Activated CD8-positive, alpha-beta memory T cell treated with anti-CD3 and anti-CD28 coated beads for 48 hours (primary cell): ENCODE results near the gene JAKMIP1.

ENCODE experiments used
- DNase-seq, 3 experiments: peaks; one replicate each; pipeline ENCODE4 v3.0.0-alpha.2; 2020; ENCODE audit warnings: low read depth in 2 of 3, low spot score in 2 of 3

Gene JAKMIP1

DNA sequence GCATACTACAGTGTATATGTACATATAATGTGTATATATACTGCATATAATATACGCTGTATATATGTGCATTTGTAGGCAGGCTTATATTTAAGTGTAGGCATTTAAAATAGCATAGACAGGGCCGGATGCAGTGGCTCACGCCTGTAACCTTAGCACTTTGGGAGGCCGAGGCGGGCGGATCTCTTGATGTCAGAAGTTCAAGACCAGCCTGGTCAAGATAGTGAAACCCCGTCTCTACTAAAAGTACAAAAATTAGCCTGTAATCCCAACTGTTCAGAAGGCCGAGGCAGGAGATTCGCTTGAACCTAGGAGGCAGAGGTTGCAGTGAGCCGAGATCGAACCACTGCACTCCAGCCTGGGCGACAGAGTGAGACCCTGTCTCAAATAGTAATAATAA lies 78.4 kb downstream of the JAKMIP1 start:
- no peak for DNase-seq

DNA sequence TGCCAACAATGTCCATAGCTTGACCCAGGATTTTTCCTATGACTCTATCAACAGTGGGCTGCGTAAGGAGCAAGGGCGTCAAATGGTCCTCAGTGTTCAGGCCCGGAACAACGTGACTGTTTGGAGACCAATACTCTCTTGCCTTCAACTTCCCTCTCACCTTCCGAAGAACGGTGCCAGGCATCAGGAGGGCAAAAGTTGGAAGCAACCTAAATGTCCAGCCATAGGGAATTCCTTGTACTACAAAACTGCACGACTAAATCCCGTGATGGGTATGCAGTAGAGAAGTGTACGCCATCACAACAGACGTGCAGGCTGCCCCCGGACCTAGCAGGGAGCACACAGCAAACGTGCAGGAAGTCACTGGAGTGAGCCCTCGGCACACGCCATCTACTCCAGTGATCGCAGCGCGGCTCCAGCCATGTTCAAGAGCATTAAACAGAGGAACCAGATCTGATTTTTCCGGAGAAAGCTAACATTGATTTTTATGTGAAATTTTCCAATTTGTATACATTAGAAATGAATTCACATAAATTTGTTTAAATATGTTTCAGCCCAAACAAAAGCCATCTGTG lies 79.0 kb downstream of the JAKMIP1 start:
- no peak for DNase-seq

DNA sequence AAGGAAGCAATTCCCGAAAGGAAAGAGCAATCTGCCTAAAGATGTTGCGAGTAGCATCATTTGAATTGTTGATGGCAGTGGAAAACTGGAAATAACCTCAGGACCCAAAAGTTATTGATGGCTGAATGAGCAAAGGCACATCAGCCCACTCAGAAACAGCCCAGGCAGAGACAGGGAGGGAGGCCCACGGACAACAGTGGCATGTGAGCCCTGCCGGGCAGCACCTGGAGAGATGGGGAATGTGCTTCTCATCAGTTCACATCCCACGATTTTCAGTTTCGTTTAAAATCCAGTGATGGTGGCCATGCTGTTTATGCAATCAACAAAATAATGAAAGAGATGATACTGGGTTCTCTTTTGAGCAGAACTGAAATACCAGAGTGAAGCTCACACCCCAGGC lies 80.0 kb downstream of the JAKMIP1 start:
- DNase-seq: no peak

DNA sequence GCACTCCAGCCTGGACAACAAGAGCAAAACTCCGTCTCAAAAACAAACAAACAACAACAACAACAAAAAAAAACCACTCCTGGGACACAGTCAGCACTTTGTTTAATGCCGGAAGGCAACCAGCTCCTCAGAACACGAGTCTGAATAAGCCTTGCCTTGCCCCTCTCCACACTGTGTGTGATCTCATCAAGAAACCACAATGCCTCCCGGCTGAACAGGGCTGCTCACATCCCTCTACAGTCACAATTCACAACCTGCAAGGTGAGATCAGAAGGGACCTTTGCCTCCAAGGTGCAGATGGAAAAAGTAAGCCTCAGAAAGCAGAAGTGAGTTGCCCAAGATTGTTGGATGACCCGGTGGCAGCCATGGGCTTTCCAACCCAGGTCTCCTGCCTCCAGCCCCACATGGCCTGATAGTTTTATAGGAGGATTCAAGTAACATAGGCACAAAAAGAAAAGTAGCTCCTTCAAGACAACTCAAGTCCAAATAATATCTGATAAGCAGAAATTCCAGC lies 80.8 kb downstream of the JAKMIP1 start:
- no peak for DNase-seq

DNA sequence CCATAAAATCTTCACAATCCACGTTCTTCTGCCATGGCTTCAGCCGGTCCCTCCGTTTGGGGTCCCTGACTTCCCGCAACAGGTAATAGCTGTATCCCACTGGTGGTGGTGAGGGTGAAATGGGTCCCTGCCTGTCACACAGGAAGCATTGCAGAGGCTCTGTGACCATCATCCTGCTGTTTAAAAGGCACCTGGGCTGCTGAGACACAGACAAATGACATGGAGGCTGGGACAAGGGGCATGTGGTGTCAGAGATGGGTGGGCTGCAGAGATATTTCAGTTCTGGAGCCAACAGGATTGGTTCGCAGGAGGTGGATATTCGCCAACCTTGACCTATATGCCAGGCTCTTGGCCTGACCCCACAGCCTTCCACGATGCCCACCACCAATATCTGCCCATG lies 82.1 kb downstream of the JAKMIP1 start:
- no peak for DNase-seq

DNA sequence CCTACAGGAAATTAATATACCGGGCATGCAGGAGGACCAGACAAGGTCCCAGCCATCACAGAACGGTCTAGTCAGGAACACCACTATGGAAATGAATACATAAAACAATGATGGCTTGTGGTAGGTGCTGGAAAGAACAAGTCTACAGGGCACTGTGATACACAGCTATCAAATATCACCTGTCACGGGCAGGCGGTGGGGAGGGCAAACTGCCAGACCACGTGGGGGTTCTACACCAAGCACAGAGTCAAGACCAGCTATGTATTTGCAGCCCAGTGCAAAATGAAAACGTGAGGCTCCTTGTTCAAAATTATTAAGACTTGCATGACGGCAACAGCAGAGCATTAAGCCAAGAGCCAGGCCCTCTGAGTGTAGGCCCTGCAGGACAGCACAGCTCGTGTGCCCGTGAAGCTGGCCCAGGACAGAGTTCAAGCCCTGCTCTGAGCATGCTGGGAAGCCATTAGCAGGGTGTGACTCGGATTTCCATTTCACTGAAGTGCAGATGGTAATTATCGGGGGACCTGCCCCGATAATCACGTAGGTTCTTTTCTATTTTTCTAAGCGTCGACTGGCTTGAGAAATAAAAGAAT lies 83.6 kb downstream of the JAKMIP1 start:
- no peak for DNase-seq

DNA sequence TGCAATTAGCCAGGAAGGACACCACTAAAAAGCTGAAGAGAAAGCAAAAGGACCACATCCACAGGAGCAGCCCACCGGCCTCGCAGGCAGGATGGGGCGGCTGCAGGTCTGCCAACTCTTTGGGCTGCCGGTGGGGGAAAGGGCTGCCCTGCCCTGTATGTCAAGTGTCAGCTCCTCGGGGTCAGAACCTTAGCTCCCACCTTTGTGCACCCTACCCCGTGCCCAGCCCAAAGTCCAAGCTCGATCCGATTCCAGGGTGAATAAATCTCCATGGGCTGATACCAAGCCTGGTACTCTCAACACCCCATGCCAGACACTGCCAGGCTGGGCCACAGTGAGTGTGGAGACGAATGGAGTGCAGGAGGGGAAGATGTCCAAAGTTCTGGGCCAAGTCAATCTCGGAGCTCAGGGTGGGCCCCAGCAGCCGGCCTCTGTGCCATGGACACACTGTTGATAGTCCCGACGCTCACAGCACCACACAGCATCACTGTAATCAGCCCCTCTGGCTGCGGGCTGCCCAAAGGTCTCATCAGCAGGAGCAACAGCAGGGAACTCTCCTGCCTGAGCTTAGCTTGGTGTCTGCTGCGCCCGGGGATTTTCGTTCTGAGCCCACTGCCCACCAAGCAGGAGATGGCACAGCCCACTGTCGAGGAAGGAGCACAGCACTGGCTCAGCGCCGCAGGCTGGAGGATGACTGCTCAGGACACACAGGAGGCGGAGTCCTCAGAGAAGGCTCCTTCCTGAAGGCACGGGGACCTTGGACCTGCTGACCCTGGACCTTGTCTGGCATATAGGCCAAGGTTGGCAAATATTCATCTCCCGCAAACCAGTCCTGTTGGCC lies 84.4 kb downstream of the JAKMIP1 start:
- DNase-seq: no peak

DNA sequence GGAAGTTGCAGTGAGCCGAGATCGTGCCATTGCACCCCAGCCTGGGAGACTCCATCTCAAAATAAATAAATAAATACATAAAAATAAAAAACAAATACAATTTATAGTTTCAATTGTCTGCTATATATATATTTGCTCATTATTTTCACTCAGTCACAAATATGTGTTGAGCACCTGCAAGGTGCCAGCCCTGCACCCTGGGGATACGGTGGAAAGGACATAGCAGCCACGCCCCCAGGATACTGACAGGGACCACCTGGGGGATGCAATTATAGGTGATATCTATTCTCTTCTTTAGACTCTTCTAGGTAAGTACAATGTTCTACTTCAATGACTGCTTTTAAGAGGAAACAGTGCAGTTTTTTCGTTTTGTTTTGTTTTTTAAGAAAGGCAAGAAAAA lies 85.0 kb downstream of the JAKMIP1 start:
- DNase-seq: no peak

DNA sequence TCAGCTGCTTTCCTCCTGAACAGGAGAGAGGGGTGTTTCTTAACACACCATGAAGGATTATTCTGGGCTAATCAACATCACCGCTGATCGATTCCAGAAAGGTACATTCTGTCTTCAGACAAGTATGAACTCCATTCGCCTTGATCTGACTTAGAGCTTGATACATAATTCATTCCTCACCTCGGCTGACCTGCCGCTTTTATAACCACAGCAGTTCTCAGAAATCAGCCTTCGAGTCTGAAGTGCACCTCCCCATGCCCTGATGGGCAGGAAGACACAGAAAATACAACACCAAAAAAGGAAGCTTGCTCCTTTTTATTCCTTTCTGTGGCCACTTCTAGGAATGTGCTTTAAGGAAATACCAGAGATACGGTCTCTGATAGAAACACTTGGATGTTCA lies 85.7 kb downstream of the JAKMIP1 start:
- DNase-seq: no peak

DNA sequence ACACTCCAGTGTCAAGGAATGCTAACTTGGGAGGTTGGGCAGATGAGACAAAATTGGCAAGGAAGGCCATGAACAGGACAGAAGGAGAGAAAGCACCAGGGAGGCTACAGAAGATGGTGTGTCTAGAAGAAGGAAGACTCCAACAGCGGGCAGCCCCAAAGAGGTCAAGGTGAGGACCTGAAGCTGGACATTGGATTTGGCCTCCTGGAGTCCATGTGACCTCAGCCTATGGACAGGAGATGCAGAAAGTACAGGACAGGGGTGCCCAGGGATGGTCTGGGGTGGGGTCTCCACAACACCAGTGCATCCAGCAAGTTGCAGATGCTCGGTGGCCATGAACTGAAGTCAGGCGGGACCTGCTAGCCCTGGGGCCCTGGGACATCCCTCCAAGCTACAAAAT lies 86.2 kb downstream of the JAKMIP1 start:
- no peak for DNase-seq

DNA sequence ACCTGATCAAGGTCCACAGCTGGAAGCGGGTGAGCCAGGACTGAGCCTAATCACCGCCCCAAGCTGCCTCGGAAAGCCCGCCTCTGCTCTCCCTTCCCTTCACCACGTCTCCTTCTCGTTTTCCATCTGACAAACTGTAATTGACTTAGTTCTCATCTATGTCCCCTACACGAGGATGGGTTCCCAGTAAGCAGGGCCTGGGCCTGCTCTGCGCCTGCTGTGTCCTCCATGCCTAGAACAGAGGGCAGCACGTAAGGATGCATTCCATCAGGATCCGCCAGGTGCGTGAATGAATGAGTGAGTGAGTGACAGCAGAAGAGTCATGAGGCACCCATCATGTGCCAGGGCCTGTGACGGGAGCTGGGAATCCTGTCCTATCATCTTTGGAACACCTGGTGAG lies 86.7 kb downstream of the JAKMIP1 start:
- no peak for DNase-seq

DNA sequence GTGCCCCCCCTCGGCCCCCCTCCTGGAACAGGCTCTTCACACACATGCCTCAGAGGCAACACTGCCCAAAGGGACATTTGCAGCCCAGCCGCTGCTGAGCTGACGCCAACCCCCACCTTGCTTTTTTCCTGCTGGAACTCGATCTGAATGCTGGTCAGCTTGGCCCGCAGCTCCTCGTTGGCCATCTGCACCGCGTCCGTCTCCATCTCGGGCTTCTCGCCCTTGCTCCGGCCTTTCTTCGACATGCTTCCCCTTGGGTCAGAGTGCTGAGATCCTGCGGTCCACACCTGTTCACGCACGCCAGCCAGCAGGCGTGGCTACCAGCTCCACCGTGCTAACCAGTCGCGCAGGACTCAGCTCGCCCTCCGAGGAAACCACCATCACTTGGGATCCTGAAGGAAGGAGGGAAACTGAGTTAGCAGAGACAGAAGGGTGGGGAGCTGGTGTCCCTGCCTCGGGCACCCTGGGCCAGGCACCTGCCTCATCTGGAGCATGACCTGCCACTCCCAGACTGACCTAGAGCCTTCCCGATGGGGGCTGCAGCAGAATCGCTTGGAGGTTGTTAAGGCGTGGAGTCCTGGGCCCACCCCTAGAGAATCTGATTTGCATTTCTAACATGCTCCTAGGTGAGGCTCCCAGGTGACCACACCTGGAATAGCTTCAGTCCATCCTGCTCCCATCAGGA lies 87.6 kb downstream of the JAKMIP1 start:
- DNase-seq: no peak

DNA sequence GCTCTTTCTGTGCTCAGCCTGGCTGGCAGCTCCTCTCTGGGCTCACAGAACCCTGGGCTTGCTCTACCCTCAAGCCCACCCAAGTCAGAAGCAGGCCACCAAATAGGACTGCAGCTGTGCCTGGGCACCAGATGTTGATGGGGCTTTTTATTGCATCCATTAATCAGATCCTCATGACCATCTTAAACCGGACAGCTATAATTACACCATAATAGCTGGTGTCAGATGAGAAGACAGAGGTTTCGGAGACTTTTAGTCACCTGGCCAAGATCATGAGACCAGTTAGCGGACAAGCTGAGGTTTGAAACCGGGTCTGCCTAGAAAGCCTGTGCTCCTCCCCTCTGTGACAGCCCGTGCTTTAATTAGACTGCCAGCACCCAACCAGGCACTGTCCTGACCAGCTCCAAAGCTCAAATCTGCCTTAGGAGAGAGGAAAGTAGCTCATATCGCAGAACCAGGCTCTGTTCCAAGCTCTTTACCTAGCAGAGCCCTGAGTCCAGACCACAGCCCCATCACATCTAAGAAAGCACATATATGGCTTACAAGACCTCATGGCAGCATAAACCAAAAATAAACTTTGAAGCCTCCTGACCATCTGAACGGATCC lies 88.9 kb downstream of the JAKMIP1 start:
- no peak for DNase-seq

DNA sequence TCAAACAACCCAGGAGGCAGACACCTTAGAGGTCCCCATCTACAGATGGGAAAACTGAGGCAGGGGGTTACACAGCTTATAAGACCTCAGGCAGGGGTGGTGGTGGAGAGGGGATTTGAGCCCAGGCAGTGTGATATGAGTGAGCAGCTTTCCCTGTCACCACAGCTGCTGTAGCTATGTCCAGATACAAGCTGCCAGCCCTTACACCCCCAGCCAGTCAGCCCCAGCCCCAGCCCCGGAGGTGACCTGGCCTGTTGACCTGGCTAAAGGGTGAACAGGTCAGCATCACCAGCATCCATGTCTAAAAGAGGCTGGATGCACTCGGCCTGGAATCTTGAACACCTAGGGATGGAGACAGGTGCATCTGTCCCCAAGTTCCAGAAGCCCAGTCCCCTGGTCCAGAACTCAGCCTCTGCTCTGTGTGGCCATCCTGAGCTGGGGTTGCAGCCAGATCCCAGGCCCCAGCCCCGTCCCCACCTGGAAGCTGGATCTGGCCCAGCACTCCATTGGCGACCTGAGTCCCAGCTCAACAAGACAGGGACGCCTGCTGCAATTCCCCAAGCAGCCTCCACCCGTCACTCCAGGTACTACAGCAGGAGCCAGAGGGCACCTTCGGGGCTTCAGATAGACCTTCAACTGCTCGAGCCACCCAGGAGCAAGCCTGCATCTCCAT lies 89.5 kb downstream of the JAKMIP1 start:
- no peak for DNase-seq

DNA sequence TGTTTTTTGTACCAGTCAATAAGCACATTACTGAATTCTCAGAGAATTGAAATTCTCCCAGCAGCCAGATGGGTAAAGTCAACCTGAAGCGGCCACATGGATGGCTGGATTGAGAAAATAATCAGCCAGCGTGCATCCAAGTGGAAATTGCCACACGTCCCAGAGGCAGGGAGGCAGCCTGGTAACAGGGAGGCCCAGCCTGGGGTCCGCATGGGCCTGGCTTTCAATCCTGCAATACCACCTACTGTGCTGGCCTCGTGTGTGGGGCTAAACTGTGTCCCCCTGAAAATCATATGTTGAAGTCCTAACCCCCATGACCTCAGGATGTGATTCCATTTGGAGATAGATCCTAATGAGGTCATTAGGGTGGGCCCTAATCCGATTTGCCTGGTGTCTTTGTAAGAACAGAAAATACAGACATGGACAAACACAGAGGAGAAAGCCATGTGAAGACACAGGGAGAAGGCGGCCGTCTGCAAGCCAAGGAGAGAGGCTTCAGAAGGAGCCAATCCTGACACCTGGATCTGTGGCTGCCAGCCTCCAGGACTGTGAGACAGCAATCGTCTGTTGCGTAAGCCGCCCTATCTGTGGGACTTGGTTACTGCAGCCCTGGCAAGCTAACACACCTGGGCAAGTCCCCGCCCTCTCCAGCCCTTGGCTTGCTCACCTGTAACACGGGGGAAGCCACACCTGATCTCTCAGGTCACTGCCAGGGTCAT lies 90.3 kb downstream of the JAKMIP1 start:
- DNase-seq: no peak

DNA sequence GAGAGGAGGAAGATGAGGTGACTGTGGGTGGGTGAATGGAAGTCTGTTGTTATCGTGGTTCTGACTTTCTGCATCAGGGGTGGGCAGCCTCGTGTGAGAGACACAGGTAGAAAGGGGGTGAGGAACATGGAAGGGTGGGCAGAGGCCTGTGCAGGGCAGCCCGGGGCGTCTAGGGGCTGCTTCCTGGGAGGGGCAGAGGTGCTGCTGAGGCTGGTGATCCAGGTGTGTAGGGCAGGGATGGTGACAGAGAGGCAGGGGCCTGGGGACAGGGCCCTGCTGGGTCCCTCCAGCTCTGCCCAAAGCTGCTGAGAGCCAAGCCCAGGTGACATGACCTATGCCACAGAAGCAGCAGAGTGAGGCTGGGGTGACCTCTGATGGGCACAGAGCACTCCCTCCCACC lies 92.5 kb downstream of the JAKMIP1 start:
- DNase-seq: no peak

DNA sequence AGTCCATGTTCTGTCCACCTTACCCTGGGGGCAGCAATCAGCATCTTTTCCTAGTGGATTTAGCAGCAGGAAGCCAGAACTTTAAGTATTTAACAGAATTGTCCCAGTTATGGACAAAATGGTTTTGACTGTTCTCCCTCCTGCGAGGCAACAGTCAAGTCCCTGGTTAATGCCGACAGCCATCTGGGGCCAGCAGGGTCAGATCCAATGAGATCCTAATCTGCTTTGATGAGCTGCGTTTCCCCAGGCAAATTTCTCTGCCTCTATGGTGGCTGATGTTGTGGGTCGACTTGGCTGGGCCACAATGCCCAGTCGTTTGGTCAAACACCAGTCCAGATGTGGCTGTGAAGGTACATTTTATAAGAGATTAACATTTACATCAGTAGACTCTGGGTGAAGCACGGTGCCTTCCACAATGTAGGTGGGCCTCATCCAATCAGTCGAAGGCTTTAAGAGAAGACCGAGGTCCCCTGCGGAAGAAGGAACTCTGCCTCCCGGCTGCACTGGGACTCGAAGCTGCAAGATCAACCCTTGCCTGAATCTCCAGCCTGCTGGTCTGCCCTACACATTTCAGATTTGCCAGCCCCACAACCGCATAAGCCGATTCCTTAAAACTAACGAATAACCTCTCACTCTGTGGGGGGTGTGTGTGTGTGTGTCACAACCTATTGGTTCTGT lies 93.1 kb downstream of the JAKMIP1 start:
- no peak for DNase-seq

DNA sequence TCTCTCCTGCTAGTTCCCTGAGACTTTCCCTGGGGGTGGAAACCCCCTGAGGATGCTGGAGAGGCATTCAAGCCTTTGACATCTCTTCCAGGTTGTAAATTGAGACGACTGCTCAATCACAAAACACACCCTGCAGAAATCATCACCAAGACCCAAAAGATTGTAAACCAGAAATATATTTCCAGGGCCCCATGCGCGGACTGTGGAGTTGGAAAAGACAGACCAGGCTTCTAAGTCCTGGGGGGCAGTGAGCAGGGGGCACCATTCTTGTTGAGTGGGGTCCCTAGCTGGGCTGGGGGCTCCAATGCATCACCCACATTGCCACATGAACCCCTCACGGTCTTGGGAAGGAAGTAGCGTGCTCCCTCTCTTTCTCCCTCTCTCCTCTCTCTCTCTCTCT lies 94.2 kb downstream of the JAKMIP1 start:
- no peak for DNase-seq

DNA sequence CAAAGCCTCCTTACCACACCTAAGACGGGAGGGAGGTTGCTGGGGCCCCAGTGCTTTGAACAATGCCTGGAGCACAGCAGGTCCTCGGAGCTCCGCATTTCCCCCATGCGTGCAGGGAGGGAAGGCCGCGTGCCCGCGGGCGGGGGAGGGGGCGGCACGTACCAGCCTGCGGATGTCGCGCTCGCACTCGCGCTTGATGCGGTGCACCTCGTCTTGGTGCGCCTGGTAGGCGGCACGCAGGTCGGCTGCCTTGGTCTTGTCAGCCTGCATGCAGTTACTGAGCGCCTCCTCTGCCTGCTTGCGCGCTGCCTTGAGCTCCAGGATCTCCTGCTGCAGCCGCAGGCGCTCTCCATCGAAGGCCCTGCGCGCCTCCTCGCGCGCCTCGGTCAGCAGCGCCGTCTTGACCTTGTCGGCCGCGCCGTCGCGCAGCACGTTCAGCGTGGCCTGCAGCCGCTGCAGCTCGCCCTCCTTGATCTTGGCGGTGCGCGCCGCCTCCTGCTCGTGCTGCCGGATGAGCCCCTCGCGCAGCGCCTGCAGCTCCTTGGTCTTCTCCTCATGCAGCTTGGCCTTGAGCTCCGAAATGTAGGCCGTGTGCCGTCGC lies 94.9 kb downstream of the JAKMIP1 start:
- DNase-seq: no peak
